Endothelial cell of umbilical vein (primary cell): ENCODE results near the gene TOM1.

Experiments used
- CTCF ChIP-seq, 2 donors: IDR thresholded peaks; 1 replicate in 1 of 2; 2 replicates in 1 of 2; pipeline ENCODE4 v1.5.1; 2011; ENCODE audit warnings: low read length in 2 of 2, mild to moderate bottlenecking in 2 of 2, moderate library complexity in 2 of 2, control low read depth in 1 of 2, inconsistent platforms in 1 of 2, low read depth in 1 of 2; ENCODE audit not compliant: insufficient read depth in 1 of 2; ENCODE audit errors: extremely low read depth in 1 of 2
- EZH2 ChIP-seq: IDR thresholded peaks from 2 replicates; pipeline ENCODE4 v1.6.1; 2012; ENCODE audit warnings: borderline replicate concordance, low read depth, mild to moderate bottlenecking, moderate library complexity, low read length, inconsistent platforms; ENCODE audit not compliant: severe bottlenecking
- FOS ChIP-seq: IDR thresholded peaks from 2 replicates; pipeline ENCODE4 v1.6.1; 2011; ENCODE audit warnings: mild to moderate bottlenecking, low read length, moderate library complexity, borderline replicate concordance; ENCODE audit not compliant: insufficient read depth
- GATA2 ChIP-seq: IDR thresholded peaks from 2 replicates; pipeline ENCODE4 v1.7.0; 2011; ENCODE audit warnings: low read depth, mild to moderate bottlenecking, moderate library complexity, mixed read lengths, low read length; ENCODE audit not compliant: insufficient read length, insufficient read depth
- JUN ChIP-seq: IDR thresholded peaks from 2 replicates; pipeline ENCODE4 v1.6.1; 2011; ENCODE audit warnings: borderline replicate concordance, low read depth; ENCODE audit not compliant: insufficient read length, insufficient read depth
- MAX ChIP-seq: IDR thresholded peaks from 2 replicates; pipeline ENCODE4 v1.6.1; 2011; ENCODE audit not compliant: insufficient read depth, insufficient read length
- MYC ChIP-seq: IDR thresholded peaks from one replicate; pipeline ENCODE4 v1.6.1; 2011; ENCODE audit warnings: mild to moderate bottlenecking, low read depth, low read length
- POLR2A ChIP-seq: IDR thresholded peaks from 2 replicates; pipeline ENCODE4 v1.6.1; 2012; ENCODE audit warnings: low read depth, mild to moderate bottlenecking, control low read depth, low read length
- POLR2AphosphoS5 ChIP-seq: IDR thresholded peaks from 2 replicates; pipeline ENCODE4 v1.6.1; 2012; ENCODE audit warnings: low read depth, mild to moderate bottlenecking, control low read depth, low read length, moderate library complexity; ENCODE audit not compliant: insufficient read depth

DNA sequence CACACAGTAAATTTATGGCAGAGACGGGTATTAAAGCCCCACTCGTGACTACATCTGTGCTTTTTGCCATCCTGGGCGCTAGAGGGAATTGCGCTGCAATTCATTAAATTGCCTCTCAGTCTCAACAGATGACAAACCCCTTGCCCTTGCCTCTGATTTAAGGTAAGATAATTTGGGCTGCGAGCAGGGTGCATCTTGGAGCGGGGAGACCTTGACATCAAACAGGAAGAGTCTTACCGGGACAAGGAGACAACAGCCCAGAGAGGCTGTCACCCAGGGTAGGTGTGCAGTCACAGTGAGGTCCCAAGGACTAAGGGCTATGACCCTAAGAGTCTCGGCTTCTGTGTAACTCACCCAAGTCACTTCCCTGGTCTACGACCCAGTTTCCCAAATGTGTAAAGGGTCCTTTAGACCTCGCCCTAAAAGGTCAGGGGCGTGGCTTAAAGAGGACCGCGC is 449 bp upstream of the TOM1 start:
- TF ChIP-seq CTCF (IDR thresholded peaks at IDR 0.05; ENCODE audit: extremely low read depth in 1 of 2, insufficient read depth in 1 of 2, low read depth in 1 of 2, low read length in 2 of 2) (no peak), POLR2A (no peak), JUN (no peak), MAX (no peak), POLR2AphosphoS5 (no peak), MYC (no peak), FOS (no peak), EZH2 (no peak), GATA2 (no peak)
